ENCODE data around the gene SULT1B1.

Gene SULT1B1

GRCh38 chr4:69754926-69755580, 5.4 kb downstream of the SULT1B1 start:
- H2AFZ ChIP-seq (ENCODE audit: low read length): no peak overlapping the region
- no peaks in the 10 kb centered on the region for H4K20me1 ChIP-seq (ENCODE audit: insufficient read depth, low read length)
- no peak overlapping the region for H3K4me3 ChIP-seq (ENCODE audit: low read depth, low read length, poor library complexity, severe bottlenecking)
- H3K4me1 ChIP-seq (ENCODE audit: insufficient read depth, low read length, severe bottlenecking): no peaks in the 10 kb centered on the region
- no peaks in the 10 kb centered on the region for H3K27me3 ChIP-seq (ENCODE audit: insufficient read depth, low read length)
- TF ChIP-seq, protein P1, sequence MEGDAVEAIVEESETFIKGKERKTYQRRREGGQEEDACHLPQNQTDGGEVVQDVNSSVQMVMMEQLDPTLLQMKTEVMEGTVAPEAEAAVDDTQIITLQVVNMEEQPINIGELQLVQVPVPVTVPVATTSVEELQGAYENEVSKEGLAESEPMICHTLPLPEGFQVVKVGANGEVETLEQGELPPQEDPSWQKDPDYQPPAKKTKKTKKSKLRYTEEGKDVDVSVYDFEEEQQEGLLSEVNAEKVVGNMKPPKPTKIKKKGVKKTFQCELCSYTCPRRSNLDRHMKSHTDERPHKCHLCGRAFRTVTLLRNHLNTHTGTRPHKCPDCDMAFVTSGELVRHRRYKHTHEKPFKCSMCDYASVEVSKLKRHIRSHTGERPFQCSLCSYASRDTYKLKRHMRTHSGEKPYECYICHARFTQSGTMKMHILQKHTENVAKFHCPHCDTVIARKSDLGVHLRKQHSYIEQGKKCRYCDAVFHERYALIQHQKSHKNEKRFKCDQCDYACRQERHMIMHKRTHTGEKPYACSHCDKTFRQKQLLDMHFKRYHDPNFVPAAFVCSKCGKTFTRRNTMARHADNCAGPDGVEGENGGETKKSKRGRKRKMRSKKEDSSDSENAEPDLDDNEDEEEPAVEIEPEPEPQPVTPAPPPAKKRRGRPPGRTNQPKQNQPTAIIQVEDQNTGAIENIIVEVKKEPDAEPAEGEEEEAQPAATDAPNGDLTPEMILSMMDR (IDR thresholded peaks at IDR 0.05; ENCODE audit: low read length): no peak
- TF ChIP-seq EZH2 (IDR thresholded peaks at IDR 0.05; ENCODE audit: borderline replicate concordance, low read length): no peak
- no peaks in the 10 kb centered on the region for H3K36me3 ChIP-seq (ENCODE audit: insufficient read depth, low read length)
- no peak overlapping the region for H3K27ac ChIP-seq (ENCODE audit: low read depth, low read length, poor library complexity, severe bottlenecking)
- H3K79me2 ChIP-seq (ENCODE audit: insufficient read depth, low read length): no peaks in the 10 kb centered on the region
- H3F3A ChIP-seq (ENCODE audit: insufficient read depth, low read length): no peaks in the 10 kb centered on the region
- no peak overlapping the region for H3K9ac ChIP-seq (ENCODE audit: low read length)
- H3K9me3 ChIP-seq (ENCODE audit: low read length): no peaks in the 10 kb centered on the region
- H3K9me2 ChIP-seq (ENCODE audit: low read depth, low read length): no peaks in the 10 kb centered on the region
- H3K4me2 ChIP-seq (ENCODE audit: low read length): no peak overlapping the region

DNA sequence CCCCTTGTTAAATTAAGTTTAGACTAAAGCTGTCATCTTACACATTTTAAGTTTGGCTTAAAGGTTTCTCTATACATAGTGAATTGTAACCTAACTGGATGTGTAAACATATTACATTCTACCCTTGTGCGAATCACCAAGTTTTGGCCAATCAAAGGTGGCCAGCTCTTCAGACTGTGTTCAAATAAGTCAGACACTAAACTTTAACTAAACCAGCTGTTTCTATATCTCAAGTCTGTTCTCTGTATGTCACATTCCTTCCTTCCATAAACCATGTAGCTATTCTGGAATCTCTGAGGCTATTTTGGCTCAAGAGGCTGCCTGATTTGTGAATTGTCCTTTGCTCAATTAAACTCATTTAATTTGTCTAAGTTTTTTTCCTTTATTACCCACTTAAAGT, 6.7 kb downstream of the SULT1B1 start:
- Histone ChIP-seq H3K9ac (ENCODE audit: low read length) (no peak overlapping the region), H3K4me2 (ENCODE audit: low read length) (no peak overlapping the region), H3K27ac (ENCODE audit: low read depth, low read length, poor library complexity, severe bottlenecking) (no peak overlapping the region), H3F3A (ENCODE audit: insufficient read depth, low read length) (no peaks in the 10 kb centered on the region), H3K36me3 (ENCODE audit: insufficient read depth, low read length) (no peaks in the 10 kb centered on the region), H3K9me3 (ENCODE audit: low read length) (no peaks in the 10 kb centered on the region), H4K20me1 (ENCODE audit: insufficient read depth, low read length) (no peaks in the 10 kb centered on the region), H3K27me3 (ENCODE audit: insufficient read depth, low read length) (no peaks in the 10 kb centered on the region), H3K4me1 (ENCODE audit: insufficient read depth, low read length, severe bottlenecking) (no peaks in the 10 kb centered on the region), H3K4me3 (ENCODE audit: low read depth, low read length, poor library complexity, severe bottlenecking) (no peak overlapping the region), H2AFZ (ENCODE audit: low read length) (no peak overlapping the region), H3K9me2 (ENCODE audit: low read depth, low read length) (no peaks in the 10 kb centered on the region), H3K79me2 (ENCODE audit: insufficient read depth, low read length) (no peaks in the 10 kb centered on the region)
- TF ChIP-seq, protein P1 (IDR thresholded peaks at IDR 0.05; ENCODE audit: low read length): no peak
- TF ChIP-seq EZH2 (IDR thresholded peaks at IDR 0.05; ENCODE audit: borderline replicate concordance, low read length): no peak

- Histone ChIP-seq H3K27ac (ENCODE audit: low read depth, low read length, poor library complexity, severe bottlenecking) (no peak overlapping the region), H3K9me3 (ENCODE audit: low read length) (no peaks in the 10 kb centered on the region), H3K9ac (ENCODE audit: low read length) (no peak overlapping the region), H3K4me1 (ENCODE audit: insufficient read depth, low read length, severe bottlenecking) (no peaks in the 10 kb centered on the region), H3K4me3 (ENCODE audit: low read depth, low read length, poor library complexity, severe bottlenecking) (no peak overlapping the region), H3K36me3 (ENCODE audit: insufficient read depth, low read length) (no peaks in the 10 kb centered on the region), H3F3A (ENCODE audit: insufficient read depth, low read length) (no peaks in the 10 kb centered on the region), H4K20me1 (ENCODE audit: insufficient read depth, low read length) (no peaks in the 10 kb centered on the region), H3K4me2 (ENCODE audit: low read length) (no peak overlapping the region), H3K9me2 (ENCODE audit: low read depth, low read length) (no peaks in the 10 kb centered on the region), H2AFZ (ENCODE audit: low read length) (no peak overlapping the region), H3K27me3 (ENCODE audit: insufficient read depth, low read length) (no peaks in the 10 kb centered on the region), H3K79me2 (ENCODE audit: insufficient read depth, low read length) (no peaks in the 10 kb centered on the region)
- TF ChIP-seq, protein P1 (IDR thresholded peaks at IDR 0.05; ENCODE audit: low read length): no peak
Measured at GRCh38 chr4:69750346-69750745, 10.1 kb downstream of the SULT1B1 start.

Measured in OCI-LY1 (cell line).